Panc1 (cell line): Measurements from ENCODE around the gene SLC25A6.

Experiments
- POLR2AphosphoS5 ChIP-seq: IDR thresholded peaks from 2 replicates; pipeline ENCODE4 v1.6.1; 2012; ENCODE audit warnings: mild to moderate bottlenecking, low read depth, low read length, moderate library complexity
- SIN3A ChIP-seq: IDR thresholded peaks from 2 replicates; pipeline ENCODE4 v1.6.1; 2012; ENCODE audit warnings: low read depth, mild to moderate bottlenecking, low read length, moderate library complexity, borderline replicate concordance; ENCODE audit not compliant: insufficient read depth
- TF ChIP-seq, protein P1 (sequence below): fragments of 450-650 bp; IDR thresholded peaks from 2 replicates; pipeline ENCODE4 v1.5.1; 2017; ENCODE audit warnings: mild to moderate bottlenecking

DNA sequence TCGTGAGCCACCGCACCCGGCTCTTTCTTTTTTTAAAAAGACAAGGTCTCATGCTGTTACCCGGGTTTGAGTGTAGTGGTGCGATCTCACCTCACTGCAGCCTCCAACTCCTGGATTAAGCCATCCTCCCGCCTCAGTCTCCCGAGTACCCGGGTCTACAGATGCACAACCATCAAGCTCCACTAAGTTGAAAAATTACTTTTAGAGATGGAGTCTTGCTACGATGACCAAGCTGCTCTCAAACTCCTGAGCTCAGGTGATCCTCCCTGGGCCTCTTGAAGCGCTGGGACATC, 2.0 kb downstream of the SLC25A6 start:
- no peak for TF ChIP-seq POLR2AphosphoS5
- TF ChIP-seq, protein P1, sequence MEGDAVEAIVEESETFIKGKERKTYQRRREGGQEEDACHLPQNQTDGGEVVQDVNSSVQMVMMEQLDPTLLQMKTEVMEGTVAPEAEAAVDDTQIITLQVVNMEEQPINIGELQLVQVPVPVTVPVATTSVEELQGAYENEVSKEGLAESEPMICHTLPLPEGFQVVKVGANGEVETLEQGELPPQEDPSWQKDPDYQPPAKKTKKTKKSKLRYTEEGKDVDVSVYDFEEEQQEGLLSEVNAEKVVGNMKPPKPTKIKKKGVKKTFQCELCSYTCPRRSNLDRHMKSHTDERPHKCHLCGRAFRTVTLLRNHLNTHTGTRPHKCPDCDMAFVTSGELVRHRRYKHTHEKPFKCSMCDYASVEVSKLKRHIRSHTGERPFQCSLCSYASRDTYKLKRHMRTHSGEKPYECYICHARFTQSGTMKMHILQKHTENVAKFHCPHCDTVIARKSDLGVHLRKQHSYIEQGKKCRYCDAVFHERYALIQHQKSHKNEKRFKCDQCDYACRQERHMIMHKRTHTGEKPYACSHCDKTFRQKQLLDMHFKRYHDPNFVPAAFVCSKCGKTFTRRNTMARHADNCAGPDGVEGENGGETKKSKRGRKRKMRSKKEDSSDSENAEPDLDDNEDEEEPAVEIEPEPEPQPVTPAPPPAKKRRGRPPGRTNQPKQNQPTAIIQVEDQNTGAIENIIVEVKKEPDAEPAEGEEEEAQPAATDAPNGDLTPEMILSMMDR = no peak
- no peak for TF ChIP-seq SIN3A
